Inflammatory macrophage (primary cell): ENCODE measurements around the gene PTPRE.

Experiments
- DNase-seq, 2 donors: peaks; one replicate each; pipeline ENCODE4 v3.0.0-alpha.2; 2020 to 2022

The PTPRE gene

DNA sequence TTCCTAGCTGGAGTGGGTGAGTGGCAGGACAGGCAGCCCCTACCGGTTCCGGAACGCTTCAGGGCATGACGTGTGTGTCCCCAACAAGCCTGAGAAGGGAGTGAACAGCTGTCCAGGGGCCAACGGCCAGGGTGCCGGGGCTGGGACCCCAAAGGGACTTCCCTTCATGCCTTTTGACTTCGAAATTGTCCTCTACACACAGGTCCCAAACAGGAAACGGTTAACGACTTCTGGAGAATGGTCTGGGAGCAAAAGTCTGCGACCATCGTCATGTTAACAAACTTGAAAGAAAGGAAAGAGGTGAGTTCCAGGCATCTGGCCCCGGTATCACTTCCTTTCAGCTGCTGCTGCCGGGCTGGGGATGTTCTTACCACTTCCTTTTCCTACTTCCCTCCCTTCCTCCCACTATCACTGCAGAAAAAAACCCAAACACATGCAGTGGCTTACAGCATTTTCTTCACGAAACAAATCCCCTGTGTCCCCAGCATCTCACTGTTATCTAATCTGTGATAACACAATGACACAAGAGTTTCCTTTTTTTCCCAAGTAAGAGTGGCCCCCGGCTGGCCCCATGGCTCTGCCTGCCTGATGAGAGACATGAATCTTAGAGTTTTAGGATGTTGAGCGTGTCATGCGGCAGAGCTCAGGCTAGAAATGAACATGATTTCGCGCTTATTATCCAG lies 156.1 kb downstream of the PTPRE start:
- DNase-seq, result peak; percentile 82 to 87

DNA sequence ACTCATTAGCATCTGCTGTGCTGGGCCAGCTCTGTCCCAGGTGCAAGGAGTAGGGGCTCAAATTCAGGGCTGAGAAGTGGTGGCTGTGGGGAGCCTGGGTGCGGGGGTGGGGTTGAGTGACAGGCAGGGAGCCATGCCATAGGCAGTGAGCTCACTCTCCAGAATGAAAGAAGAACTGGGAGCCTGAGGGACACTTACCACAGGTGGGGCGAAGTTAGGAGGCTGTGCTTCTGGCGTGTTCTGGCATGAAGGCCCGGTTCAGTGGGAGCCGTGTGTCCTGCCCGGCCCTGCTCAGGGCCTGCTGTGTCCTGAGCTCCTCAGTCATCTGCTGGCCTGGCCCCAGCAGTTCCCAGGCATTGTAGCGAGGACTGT lies 156.8 kb downstream of the PTPRE start:
- DNase-seq, result peak; percentile 28 to 70

DNA sequence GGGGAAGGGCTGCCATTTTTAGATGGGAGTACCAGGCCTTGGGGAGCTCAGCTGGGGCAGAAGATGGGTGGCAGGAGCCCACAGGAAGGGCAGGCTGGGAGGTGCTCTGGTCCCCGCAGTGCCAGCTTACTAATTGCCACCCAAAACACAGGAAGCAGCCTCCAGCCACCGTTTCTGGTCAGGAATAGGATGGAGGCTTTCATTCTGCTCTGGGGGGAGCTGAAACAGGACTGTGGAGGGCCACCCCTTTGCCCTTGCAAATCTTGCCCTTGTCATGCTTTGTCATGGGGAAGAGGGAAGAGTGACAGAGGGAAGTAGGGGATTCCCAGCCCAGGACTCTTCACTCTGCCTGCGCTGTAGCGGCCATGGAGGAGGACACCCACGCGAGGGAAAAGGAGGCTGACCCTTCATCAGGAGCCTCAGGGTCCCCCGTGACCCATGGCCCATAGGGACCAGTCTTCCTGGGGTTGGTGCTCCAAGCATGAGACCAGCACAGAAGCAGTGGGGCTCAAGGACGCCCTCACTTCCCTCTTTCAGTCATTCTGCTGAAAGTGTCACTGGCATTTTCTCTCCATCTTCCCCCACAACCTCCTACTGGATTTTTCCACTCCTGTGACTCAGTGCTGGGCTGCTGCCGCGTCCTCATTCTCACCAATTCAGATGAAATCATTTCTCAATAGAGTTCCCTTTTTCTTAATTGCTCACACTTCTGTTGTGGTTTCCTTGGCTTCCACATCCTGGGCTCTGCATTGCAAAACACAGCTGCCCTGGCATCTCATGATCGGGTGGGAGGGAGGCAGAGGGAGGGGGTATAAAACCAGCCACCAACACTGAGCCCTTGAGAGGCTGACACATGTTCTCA lies 157.4 kb downstream of the PTPRE start:
- peak; percentile 99 for DNase-seq

DNA sequence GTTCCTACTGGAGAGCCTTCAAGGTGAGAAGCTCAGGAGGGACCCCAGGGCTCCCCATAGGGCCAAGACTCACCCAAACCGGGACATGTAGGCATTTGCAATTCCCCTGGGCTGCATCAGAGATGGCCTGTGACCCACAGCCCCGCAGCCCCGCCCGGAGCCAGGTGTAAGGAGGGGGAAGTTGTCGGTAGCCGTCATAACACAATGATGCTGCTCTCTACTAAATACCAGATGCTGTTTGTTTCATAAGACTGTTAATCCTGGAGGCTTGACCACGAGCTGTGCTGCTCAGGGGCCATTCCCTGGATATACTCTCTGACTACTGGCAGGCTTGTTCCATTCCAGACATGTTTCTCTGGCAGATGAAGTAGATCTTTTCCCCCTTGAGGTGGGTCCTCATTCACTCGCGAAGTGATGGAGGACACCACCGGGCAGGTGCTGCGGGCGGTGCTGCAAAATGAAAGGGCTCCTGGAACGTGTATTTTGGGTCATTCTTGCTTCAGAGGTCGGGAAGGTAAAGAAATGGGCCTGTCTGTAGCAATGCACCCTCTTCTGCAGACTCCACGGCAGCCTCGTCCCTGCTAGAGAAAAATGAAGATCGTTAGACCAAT lies 158.2 kb downstream of the PTPRE start:
- DNase-seq, result no peak

DNA sequence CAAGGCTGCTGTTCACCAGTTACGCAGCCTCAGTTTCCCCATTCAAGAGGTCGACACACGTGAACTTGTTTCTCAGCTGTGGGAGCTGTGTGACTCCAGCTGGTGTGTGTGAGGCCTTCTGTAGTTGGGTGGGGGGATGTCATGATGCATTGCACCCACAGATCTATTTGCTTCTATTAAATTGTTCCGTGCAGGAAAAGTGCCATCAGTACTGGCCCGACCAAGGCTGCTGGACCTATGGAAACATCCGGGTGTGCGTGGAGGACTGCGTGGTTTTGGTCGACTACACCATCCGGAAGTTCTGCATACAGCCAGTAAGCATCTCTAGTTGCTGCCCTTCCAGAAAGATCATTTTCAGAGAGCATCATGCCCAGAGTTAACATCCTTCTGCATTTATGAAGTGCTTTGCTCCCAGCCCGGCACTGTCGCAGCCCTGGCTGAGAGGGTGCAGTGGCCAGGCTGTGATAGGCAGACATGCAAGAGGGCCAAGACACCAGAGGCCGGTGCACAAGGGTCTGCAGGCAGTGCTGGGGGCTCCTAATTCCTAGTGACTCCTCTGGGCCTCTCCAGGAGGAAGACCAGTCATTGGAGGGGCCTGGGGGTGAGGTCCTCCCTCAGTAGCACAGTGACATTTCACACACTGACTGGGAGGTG lies 159.1 kb downstream of the PTPRE start:
- no peak for DNase-seq

DNA sequence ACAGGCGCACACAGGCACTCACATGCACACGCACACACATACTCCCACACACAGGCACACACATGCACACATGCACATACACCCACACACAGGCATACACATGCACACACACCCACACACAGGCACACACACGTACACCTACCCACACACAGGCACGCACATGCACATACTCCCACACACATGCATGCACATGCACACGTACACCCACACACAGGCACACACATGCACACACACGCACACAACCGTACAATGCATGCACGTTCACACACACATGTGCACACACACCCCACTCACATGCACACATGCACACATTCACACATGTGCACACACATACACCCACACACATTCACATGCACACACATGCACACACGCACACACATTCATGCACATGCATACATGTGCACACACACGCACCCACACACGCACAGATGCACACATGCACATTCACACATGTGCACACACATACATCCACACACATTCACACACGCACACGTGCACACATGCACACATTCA lies 160.0 kb downstream of the PTPRE start:
- peak; percentile 14 to 64 for DNase-seq

DNA sequence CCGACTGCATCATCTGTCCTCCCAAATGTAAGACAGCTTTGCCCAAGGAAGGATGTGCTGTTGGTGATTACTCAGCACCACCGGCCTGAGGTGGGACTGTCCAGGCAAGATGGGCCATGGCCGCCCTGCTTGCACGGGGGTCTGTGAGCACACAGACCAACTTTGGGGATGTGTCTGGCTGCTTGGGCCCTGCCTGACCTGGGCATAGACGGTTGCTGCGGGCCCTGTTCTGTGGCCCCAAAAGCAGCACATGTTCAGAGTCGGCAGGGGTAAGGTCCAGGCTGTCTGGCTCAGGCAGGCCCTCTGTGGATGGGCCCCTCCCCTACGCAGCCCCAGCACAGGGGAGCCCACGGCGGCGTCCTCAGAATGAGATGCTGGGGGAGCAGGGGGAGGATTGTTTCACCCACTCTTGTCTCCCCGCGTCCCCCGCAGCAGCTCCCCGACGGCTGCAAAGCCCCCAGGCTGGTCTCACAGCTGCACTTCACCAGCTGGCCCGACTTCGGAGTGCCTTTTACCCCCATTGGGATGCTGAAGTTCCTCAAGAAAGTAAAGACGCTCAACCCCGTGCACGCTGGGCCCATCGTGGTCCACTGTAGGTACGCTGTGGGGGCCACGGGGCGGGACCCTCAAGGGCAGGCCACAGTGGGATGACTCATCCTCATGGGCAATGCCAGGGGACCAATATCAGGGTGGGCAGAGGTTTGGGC lies 160.9 kb downstream of the PTPRE start:
- no peak for DNase-seq

DNA sequence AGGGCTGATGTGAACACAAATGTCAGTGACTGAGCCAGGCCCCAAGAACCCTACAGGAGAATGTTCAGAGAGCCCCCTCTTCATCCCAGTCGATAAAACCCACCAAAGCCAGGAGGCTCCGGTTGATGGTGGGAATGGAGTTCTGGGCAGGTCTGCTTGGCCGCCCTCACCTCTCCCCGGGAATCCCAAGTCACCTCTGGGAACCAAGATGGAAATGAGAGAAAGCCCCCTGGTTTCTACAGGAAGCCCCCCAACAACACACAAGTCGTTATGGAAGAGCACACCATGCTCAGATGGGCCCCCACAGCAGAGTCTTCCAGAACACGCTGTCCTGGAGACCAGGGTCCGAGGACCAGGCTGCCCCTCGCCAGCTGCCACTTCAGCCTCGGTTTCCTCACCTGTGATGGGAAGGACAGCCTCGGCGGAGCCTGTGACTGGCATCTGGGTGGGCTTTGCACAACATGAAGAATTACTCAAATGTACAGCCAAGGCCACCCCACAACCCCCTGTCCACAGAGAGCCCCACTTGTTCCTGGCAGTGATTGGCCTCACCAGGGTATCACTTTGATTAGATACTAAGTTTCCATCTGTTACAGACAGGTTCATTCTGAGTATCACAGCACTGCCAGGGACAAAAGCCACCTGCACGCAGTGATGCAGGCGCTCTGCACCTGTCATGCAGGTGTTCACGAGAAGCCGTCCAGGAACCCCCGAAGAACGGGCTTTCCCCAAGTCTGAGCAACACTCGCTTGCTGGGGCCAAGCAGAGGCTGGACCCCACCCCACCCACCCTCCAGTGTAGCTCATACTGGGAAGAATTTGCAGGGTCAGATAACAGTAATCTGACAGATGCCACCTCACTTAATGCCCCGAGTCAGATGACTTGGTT lies 161.7 kb downstream of the PTPRE start:
- no peak for DNase-seq

DNA sequence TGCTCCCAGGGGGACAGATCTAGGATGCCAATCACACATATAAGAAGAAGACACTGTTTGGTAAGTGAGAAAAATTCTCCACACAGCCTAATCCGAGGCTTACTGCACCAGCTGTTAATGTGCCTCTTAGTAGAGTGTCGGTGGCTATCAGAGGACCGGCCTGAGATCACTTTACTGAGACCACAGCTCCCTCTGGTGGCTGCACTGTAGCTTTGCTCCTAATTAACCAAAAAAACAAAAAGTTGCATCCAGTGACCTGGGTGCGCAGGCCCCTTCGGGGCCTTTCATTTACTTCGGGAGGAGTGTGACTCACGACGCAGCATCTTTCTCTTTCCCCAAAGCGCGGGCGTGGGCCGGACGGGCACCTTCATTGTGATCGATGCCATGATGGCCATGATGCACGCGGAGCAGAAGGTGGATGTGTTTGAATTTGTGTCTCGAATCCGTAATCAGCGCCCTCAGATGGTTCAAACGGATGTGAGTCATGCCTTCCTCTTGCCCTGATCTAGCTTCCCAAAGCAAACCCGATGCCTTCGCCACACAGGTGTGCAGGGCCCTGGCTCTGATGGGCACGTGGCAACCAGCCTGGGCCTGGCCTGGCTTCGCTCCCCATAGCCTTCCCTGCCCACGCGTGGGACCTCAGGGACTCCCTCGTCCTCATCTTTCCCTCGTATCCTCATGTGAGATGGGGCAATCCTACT lies 162.6 kb downstream of the PTPRE start:
- peak; percentile 65 to 75 for DNase-seq

DNA sequence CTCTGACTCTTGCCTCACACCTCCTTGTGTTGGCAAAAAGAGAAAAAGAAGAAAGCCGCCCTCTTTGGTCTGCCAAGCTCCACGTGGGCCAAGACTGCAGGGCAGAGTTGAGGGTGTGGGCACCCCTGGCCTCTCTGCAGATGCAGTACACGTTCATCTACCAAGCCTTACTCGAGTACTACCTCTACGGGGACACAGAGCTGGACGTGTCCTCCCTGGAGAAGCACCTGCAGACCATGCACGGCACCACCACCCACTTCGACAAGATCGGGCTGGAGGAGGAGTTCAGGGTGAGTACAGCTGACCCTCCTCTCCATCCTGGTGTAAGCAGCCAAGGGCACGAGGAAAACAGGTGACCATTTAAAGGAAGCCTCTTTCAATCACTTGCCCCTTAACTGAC lies 163.3 kb downstream of the PTPRE start:
- no peak for DNase-seq

DNA sequence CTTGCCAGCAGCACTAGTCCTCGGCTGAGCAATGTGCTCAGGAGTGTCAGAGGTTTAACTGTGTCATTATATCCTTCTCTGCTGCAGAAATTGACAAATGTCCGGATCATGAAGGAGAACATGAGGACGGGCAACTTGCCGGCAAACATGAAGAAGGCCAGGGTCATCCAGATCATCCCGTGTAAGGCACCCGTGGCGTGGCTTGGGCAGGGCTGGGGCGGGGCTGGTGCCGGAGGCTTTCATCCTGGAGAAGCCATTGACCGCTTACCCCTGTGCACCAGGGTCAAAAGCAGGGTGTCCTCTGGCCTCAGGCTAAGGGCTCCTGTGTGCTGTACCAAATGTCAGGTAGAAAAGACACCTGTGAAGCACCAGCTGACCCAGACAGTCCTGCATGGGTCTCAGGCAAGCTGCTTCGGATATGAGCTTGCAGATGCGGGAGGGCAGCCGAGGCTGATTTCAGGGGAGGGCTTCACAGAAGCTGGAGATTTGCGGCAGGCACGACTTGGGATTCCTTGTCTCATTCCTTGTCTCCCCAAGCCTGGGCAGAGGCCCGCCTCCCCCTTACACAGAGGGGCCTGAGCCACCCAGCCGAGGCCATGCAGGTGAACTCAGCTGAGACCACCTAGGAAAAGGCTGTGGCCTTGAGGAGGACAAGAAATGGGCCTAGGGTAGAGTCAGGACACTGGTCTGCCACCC lies 164.0 kb downstream of the PTPRE start:
- DNase-seq, result no peak

DNA sequence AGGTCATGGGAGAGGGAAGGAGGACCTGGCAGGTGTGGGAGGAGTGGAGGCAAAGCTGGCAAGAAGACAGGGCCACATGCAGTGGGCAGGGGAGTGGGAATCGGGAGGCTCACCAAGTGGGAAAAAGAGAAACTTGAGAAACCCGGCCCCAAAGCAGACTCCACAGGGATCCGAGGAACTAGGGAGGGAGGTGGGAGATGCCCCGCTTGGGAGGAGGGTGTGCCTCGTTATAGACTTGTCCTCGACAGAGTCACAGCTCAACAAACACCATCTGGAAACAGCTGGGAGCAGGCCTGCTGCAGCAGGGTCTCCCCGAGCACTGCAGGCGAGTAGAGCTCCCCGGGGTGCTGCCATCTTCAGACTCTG lies 164.5 kb downstream of the PTPRE start:
- DNase-seq, result no peak

DNA sequence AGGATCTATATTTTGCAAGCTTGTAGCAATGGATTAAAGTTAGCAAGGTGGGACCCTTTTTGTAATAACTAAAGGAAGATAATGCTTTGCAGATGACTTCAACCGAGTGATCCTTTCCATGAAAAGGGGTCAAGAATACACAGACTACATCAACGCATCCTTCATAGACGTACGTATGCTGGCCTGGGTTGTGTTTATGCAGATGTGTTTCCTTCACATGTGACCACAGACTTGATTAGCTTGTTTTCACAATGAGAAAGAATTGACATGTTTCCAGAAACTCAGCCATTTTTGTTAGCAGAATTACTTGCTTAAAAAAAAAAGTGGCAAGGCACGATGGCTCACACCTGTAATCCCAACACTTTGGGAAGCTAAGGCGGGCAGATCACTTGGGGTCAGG lies 165.1 kb downstream of the PTPRE start:
- no peak for DNase-seq

DNA sequence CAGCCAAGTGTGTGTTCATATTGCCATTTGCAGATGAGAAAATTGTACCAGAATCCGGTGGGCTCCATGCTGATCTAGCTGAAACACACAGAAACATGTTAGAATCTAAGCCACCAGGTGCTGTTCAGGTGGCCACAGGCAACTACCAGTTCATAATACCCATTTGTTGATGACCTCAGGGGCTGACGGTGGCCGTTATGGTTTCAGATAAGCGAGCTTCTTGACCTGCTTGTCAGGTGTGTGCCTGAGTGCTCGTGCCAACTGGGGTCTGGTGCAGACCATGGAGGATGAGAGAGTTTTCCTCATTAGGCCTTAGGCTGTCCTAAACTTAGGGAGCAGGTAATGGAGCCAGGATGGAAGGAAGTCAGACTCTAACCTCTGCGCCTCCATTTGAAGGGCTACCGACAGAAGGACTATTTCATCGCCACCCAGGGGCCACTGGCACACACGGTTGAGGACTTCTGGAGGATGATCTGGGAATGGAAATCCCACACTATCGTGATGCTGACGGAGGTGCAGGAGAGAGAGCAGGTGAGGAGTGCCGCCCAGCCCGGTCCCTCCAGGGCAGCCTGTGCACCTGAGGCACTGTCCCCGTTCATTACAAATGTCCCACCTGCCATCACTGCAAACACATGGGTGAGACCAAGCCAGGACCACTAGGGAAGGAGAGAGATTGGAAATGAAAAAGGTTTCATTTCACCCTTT lies 166.2 kb downstream of the PTPRE start:
- peak in 1 of 2 donors; percentile 0 for DNase-seq

DNA sequence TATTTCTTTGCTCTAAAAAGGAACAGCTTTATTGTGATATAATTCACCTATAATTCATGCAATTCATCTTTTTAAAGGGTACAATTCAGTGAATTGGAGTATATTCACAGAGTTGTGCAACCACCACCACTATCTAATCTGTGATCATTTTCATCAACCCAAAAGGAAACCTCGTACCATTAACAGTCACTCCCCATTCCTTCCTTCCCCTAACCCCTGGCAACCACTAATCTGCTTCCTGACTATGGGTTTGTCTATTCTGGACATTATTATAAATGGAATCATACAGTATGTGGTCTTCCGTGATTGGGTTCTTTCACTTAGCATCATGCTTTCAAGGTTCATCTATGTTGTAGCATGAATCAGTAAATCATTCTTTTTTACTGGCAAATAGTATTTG lies 167.0 kb downstream of the PTPRE start:
- DNase-seq, result no peak

DNA sequence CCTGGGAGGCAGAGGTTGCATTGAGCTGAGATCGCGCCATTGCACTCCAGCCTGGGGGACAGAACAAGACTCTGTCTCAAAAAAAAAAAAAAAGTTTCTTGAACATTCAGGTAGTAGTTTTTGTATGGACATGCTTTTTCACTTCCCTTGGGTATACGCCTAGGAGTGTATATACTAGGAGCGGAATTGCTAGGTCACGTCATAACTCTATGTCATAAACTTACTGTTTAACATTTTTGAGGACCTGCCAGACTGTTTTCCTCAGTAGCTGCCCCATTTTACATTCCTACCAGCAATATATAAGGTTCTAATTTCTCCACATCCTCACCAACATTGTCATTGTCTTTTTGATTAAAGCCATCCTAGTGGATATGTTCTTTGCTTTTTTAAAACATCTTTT lies 167.7 kb downstream of the PTPRE start:
- DNase-seq, result no peak

DNA sequence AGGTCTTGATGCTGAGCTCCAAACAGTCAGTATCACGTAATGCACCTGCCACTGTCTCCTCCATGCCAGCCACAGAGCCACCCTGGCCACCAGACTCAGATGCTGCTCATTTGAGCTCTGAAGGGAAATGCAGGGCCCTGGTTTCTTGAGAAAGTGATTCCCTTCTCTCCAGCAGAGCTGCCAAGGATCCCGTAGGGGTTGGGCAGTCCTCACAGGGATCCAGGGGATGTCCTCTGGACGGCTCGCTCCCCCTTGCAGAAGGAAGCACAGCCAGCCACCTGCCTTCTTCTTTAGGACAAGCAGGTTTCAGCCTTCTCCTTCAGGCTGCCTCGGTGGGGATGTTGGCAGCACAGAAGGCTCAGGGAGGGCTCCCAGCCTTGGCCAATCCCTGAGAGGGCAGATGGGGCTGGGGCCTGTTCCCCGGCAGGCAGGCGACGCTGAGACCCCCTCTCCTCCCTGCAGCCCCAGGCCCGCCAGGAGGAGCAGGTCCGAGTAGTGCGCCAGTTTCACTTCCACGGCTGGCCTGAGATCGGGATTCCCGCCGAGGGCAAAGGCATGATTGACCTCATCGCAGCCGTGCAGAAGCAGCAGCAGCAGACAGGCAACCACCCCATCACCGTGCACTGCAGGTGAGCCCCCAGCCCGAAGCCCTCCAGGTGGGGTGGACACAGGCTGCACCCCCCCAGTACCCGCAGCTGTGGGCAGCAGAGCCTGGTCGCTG lies 170.4 kb downstream of the PTPRE start:
- no peak for DNase-seq

DNA sequence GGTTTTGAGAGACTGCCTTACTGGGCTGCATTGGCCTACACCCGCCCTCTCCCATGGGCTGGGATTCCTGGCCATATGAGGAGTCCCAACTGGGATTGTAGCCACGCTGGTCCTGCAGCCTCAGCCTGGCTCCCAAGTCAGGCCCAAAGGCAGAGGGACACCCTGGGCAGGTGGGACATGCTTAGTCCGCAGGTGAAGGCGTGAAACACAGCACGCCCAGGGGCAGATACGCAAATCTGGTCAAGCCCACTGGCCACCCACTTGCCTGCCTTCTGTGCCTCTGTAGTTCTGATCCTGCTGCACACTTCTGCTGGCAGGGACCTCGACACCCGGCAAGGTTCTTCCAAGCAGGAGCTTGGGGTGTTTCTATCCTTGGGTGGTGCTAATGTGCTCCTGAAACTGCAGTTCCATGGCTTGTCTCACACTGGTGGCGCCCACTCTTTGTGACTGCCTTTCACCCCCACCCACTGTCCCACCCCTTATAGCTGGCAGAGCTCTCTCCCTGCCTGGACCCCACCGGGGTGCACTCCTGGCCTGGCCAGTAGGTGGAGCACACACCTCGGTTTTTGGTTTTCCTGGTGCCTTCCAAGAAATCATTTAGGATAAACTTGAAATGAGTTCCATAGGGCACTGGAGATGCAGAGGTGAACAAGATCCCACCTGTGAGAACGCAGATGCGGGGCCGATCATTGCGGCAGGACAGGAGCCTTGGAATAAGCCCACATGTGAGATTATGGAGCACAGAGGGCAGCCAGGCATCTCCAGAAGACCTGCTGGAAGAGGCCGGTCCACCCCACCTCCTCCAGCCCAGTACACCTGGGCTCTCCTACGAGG lies 171.4 kb downstream of the PTPRE start:
- peak in 1 of 2 donors; percentile 48 for DNase-seq
